Hepatocyte (in vitro differentiated cells): Measurements from ENCODE around the gene ZNF426. TPM values are rescaled to one million over a fixed set of nuclear protein-coding genes. Genes with fewer than 3 reads are reported as not detected.

Source experiments
- DNase-seq: peaks from one replicate; pipeline ENCODE4 v3.0.0-alpha.2; 2016; ENCODE audit warnings: low spot score
- H2AFZ ChIP-seq: fragments of 200-600 bp; sonication (generic); 2 replicates; pipeline ENCODE4 v1.6.0; 2016; ENCODE audit warnings: antibody characterized with exemption, mild to moderate bottlenecking
- H3K27ac ChIP-seq: fragments of 200-600 bp; sonication (generic); 2 replicates; pipeline ENCODE4 v1.5.1; 2016; ENCODE audit warnings: mild to moderate bottlenecking
- H3K27me3 ChIP-seq: fragments of 200-600 bp; sonication (generic); 2 replicates; pipeline ENCODE4 v1.6.1; 2016
- H3K36me3 ChIP-seq: fragments of 200-600 bp; sonication (generic); replicated peaks from 2 replicates; pipeline ENCODE4 v1.5.1; 2016; ENCODE audit warnings: low read depth; ENCODE audit not compliant: insufficient read depth
- H3K4me1 ChIP-seq: fragments of 200-600 bp; sonication (generic); 2 replicates; pipeline ENCODE4 v1.5.1; 2016; ENCODE audit warnings: mild to moderate bottlenecking, moderate library complexity; ENCODE audit not compliant: insufficient read depth
- H3K4me2 ChIP-seq: fragments of 200-600 bp; sonication (generic); 2 replicates; pipeline ENCODE4 v1.6.0; 2016
- H3K4me3 ChIP-seq: fragments of 200-600 bp; sonication (generic); 2 replicates; pipeline ENCODE4 v1.5.1; 2016; ENCODE audit warnings: mild to moderate bottlenecking
- H3K79me2 ChIP-seq: fragments of 200-600 bp; sonication (generic); 2 replicates; pipeline ENCODE4 v1.6.0; 2017; ENCODE audit warnings: mild to moderate bottlenecking
- H3K9me2 ChIP-seq: fragments of 200-600 bp; sonication (generic); replicated peaks from 2 replicates; pipeline ENCODE4 v1.6.0; 2017; ENCODE audit warnings: mild to moderate bottlenecking; ENCODE audit not compliant: insufficient read depth
- H3K9me3 ChIP-seq: fragments of 200-600 bp; sonication (generic); 2 replicates; pipeline ENCODE4 v1.5.1; 2016; ENCODE audit warnings: low read depth, mild to moderate bottlenecking
- H4K20me1 ChIP-seq: fragments of 200-600 bp; sonication (generic); 2 replicates; pipeline ENCODE4 v1.6.0; 2016; ENCODE audit warnings: mild to moderate bottlenecking; ENCODE audit not compliant: insufficient read depth, poor library complexity, severe bottlenecking
- CTCF ChIP-seq: fragments of 200-600 bp; sonication (generic); IDR thresholded peaks from 2 replicates; pipeline ENCODE4 v1.5.1; 2016; ENCODE audit warnings: antibody characterized with exemption, mild to moderate bottlenecking; ENCODE audit not compliant: poor library complexity
- EZH2 ChIP-seq: fragments of 200-600 bp; sonication (generic); IDR thresholded peaks from 2 replicates; pipeline ENCODE4 v1.6.1; 2016; ENCODE audit warnings: antibody characterized with exemption, mild to moderate bottlenecking, borderline replicate concordance
- EZH2phosphoT487 ChIP-seq: fragments of 200-600 bp; sonication (generic); IDR thresholded peaks from one replicate; pipeline ENCODE4 v1.6.1; 2018; ENCODE audit warnings: antibody characterized with exemption, mild to moderate bottlenecking, low read depth, moderate library complexity; ENCODE audit not compliant: unreplicated experiment, severe bottlenecking
- WGBS: methylation state at CpG from one replicate; pipeline ENCODE4 v1.1.6; 2016; ENCODE audit warnings: low lambda C conversion rate; ENCODE audit errors: missing lambda C conversion rate; 5-methylcytosine and 5-hydroxymethylcytosine counted together
- polyA plus RNA-seq: library from polyadenylated mRNA; unstranded; fragments of >200 nt; fragmentation: Nextera tagmentation; extraction: Ambion mirVana; gene quantifications from 2 replicates; pipeline ENCODE4 v1.2.1, GENCODE V29; 2016
- total RNA-seq: library from RNA; depleted of rRNA; stranded (reverse); fragments of >200 nt; gene quantifications from 2 replicates; pipeline ENCODE4 v1.2.3, GENCODE V29; 2014

Gene ZNF426
- total and polyA plus RNA-seq, 2 experiments from 2014 or later, result 14.0 to 20.2 TPM

- no peak overlapping the region for H3K4me2 ChIP-seq
- H3K9me3 ChIP-seq, result no peaks in the 10 kb centered on the region
- DNase-seq, result no peak
- no peak overlapping the region for H3K27ac ChIP-seq
- no peak overlapping the region for H3K4me3 ChIP-seq
- H4K20me1 ChIP-seq, result no peaks in the 10 kb centered on the region
- no peaks in the 10 kb centered on the region for H3K27me3 ChIP-seq
- WGBS, result 75% methylated on average over 3 of the region's 3 CpGs
- H3K79me2 ChIP-seq, result no peaks in the 10 kb centered on the region
- no peak overlapping the region for H2AFZ ChIP-seq
- H3K36me3 ChIP-seq, result no peaks in the 10 kb centered on the region
- TF ChIP-seq CTCF (no peak), EZH2 (no peak), EZH2phosphoT487 (no peak)
- H3K4me1 ChIP-seq, result no peaks in the 10 kb centered on the region
- no peaks in the 10 kb centered on the region for H3K9me2 ChIP-seq
These were observed 31.2 kb downstream of the ZNF426 start for GRCh38 chr19:9507285-9507684.

GRCh38 chr19:9500796-9501195 lies 37.6 kb downstream of the ZNF426 start:
- Histone ChIP-seq H3K36me3 (no peaks in the 10 kb centered on the region), H3K4me1 (no peaks in the 10 kb centered on the region), H3K27ac (no peak overlapping the region), H3K79me2 (no peaks in the 10 kb centered on the region), H3K27me3 (no peaks in the 10 kb centered on the region), H4K20me1 (no peaks in the 10 kb centered on the region), H3K9me3 (no peaks in the 10 kb centered on the region), H3K9me2 (no peaks in the 10 kb centered on the region), H3K4me3 (no peak overlapping the region), H3K4me2 (no peak overlapping the region), H2AFZ (no peak overlapping the region)
- DNase-seq, result no peak
- no peak for TF ChIP-seq CTCF
- TF ChIP-seq EZH2, result no peak
- no peak for TF ChIP-seq EZH2phosphoT487
- 85% methylated on average over 1 of the region's 1 CpG for WGBS

- Histone ChIP-seq H3K4me3 (no peak within 1 kb of the TSS), H3K27ac (no peak within 1 kb of the TSS), H2AFZ (no peak within 1 kb of the TSS), H3K79me2 (no peaks in the 10 kb centered on the region), H3K4me2 (no peak within 1 kb of the TSS), H3K9me3 (no peaks in the 10 kb centered on the region), H3K4me1 (no peaks in the 10 kb centered on the region), H3K27me3 (no peaks in the 10 kb centered on the region), H3K9me2 (no peaks in the 10 kb centered on the region), H3K36me3 (no peaks in the 10 kb centered on the region), H4K20me1 (no peaks in the 10 kb centered on the region)
- DNase-seq, result no peak
- whole genome bisulfite sequencing, result 84% methylated on average over 44 of the region's 44 CpGs
- no peak for TF ChIP-seq CTCF
- TF ChIP-seq EZH2, result no peak
- TF ChIP-seq EZH2phosphoT487, result no peak
These were observed 40.1 kb downstream of the ZNF426 start, which contains the start of gene ZNF560 for GRCh38 chr19:9498183-9498902. ZNF560 (minus strand) TSS chr19:9498616; CDS start chr19:9475313, 23,303 bp downstream.
